Large intestine (tissue), 3 donors: ENCODE data around the gene NFASC. TPM values are rescaled to one million over a fixed set of nuclear protein-coding genes. Genes with fewer than 3 reads are reported as not detected.

Source experiments
- DNase-seq, 2 donors: peaks; one replicate each; pipeline versions ENCODE4 v3.0.0 to v3.0.0-alpha.2; 2013
- H3K27ac ChIP-seq: one replicate; pipeline ENCODE4 v1.5.1; 2013; ENCODE audit warnings: low read length
- H3K27me3 ChIP-seq: 2 replicates; pipeline ENCODE4 v1.6.1; 2013; ENCODE audit warnings: low read length; ENCODE audit not compliant: control insufficient read depth, insufficient read depth
- H3K36me3 ChIP-seq: 2 replicates; pipeline ENCODE4 v1.6.1; 2013; ENCODE audit warnings: low read length; ENCODE audit not compliant: control insufficient read depth, insufficient read depth
- H3K4me1 ChIP-seq: one replicate; pipeline ENCODE4 v1.6.1; 2013; ENCODE audit warnings: low read length; ENCODE audit not compliant: control insufficient read depth, insufficient read depth
- H3K4me3 ChIP-seq: one replicate; pipeline ENCODE4 v1.5.1; 2013; ENCODE audit warnings: low read length
- H3K9me3 ChIP-seq: one replicate; pipeline ENCODE4 v1.6.1; 2013; ENCODE audit warnings: mild to moderate bottlenecking, low read depth, low read length, moderate library complexity; ENCODE audit not compliant: control insufficient read depth
- WGBS: methylation state at CpG from one replicate; pipeline ENCODE4 v1.1.5; 2013; ENCODE audit warnings: low lambda C conversion rate; ENCODE audit not compliant: insufficient coverage; 5-methylcytosine and 5-hydroxymethylcytosine counted together
- polyA plus RNA-seq: library from polyadenylated mRNA; unstranded; fragments of 120-200 nt; gene quantifications from one replicate; pipeline ENCODE4 v1.2.1, GENCODE V29; 2013

NFASC gene
- polyA plus RNA-seq, 1 donor = 10.1 TPM

DNA sequence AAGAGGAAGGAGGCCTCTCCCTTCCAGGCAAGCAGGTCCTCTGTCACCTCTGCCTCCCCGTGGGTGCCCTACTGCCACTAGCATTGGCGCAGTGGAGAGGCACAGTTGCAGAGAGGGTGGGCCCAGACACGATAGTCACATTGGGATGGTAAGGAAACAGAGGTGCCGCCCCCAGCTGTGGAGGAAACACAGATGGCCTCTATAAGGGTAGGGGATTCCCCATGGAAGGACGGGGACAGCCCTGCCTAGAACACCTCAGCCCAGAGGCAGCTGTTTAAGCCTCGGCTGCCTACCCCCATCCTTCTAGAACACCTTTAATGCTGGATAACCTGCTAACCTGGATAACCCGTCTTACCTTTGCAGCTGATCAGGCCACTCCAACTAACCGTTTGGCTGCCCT, 106.7 kb downstream of the NFASC start:
- no peak overlapping the region for H3K4me3 ChIP-seq
- WGBS = no CpG with 5 or more reads among the region's 8 CpGs
- H3K9me3 ChIP-seq = no peaks in the 10 kb centered on the region
- H3K36me3 ChIP-seq = no peaks in the 10 kb centered on the region
- no peaks in the 10 kb centered on the region for H3K4me1 ChIP-seq
- H3K27ac ChIP-seq = no peak overlapping the region
- no peak for DNase-seq
- H3K27me3 ChIP-seq = peaks cover 4% of the 10 kb centered on the region

DNA sequence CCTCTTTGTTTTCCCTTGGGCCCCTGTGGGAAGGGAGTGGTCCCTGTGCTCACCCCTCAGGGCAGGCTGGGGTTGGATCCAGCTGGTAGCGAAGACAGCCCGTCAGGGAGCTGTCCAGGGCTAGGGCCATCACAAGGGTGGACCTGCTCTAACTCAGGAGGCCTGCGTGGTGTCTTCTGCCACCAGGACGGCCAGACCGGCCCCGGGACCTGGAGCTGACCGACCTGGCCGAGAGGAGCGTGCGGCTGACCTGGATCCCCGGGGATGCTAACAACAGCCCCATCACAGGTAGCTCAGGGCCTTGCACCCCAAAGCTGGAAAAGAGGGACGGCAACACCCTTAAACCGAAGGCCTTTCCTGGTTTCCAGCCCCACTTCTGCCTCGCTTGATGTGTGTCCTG, 108.1 kb downstream of the NFASC start:
- Histone ChIP-seq H3K4me3 (no peak overlapping the region), H3K27ac (no peak overlapping the region), H3K27me3 (peaks cover 2% of the 10 kb centered on the region), H3K36me3 (no peaks in the 10 kb centered on the region), H3K9me3 (no peaks in the 10 kb centered on the region), H3K4me1 (no peaks in the 10 kb centered on the region)
- no peak for DNase-seq
- WGBS = no CpG with 5 or more reads among the region's 14 CpGs

DNA sequence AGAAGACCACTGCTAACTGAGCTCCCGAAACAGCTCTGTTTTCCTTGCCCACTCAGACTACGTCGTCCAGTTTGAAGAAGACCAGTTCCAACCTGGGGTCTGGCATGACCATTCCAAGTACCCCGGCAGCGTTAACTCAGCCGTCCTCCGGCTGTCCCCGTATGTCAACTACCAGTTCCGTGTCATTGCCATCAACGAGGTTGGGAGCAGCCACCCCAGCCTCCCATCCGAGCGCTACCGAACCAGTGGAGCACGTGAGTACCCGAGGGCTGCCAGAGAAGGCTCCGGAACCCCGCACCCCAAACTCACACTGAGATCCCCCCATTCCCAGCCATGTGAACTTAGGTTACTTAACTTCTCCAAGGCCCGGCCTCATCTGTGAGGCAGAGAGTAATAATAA, 108.6 kb downstream of the NFASC start:
- H3K27me3 ChIP-seq = no peaks in the 10 kb centered on the region
- DNase-seq = no peak
- WGBS = no CpG with 5 or more reads among the region's 18 CpGs
- H3K4me3 ChIP-seq = no peak overlapping the region
- no peaks in the 10 kb centered on the region for H3K36me3 ChIP-seq
- H3K9me3 ChIP-seq = no peaks in the 10 kb centered on the region
- no peak overlapping the region for H3K27ac ChIP-seq
- no peaks in the 10 kb centered on the region for H3K4me1 ChIP-seq

GRCh38 chr1:204979891-204980649, 109.4 kb downstream of the NFASC start:
- Histone ChIP-seq H3K4me3 (no peak overlapping the region), H3K36me3 (no peaks in the 10 kb centered on the region), H3K27me3 (no peaks in the 10 kb centered on the region), H3K9me3 (no peaks in the 10 kb centered on the region), H3K27ac (no peak overlapping the region), H3K4me1 (no peaks in the 10 kb centered on the region)
- no CpG with 5 or more reads among the region's 10 CpGs for WGBS
- no peak for DNase-seq

DNA sequence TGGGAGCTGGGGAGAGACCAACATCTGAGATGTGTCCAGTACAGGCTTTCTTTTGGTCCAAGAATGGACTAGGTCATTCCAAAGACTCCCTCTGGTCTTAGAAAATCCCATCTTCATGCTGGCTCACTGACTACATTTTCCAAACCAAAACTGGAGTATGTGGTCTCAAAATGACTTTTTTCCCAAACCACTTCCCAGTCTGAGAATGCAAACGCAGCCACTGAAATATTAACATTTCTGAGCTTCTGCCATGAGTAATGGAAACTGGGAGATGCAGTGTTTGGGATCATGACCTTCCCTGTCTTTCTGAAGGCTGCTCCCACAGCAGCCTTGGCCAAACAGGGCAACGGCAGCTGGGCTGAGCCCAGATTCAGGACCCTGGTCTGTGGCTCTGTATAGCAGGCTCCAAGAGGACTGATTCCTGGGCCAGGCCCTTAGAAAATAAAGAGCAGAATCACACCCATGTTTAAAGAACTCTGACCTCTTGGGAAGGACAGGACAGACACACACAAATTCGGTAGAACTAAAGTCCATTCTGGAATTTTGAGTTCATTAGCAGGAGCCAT, 110.3 kb downstream of the NFASC start:
- WGBS = no CpG with 5 or more reads among the region's 3 CpGs
- Histone ChIP-seq H3K9me3 (no peaks in the 10 kb centered on the region), H3K36me3 (no peaks in the 10 kb centered on the region), H3K27me3 (no peaks in the 10 kb centered on the region), H3K4me3 (no peak overlapping the region), H3K27ac (no peak overlapping the region), H3K4me1 (no peaks in the 10 kb centered on the region)
- DNase-seq = no peak

DNA sequence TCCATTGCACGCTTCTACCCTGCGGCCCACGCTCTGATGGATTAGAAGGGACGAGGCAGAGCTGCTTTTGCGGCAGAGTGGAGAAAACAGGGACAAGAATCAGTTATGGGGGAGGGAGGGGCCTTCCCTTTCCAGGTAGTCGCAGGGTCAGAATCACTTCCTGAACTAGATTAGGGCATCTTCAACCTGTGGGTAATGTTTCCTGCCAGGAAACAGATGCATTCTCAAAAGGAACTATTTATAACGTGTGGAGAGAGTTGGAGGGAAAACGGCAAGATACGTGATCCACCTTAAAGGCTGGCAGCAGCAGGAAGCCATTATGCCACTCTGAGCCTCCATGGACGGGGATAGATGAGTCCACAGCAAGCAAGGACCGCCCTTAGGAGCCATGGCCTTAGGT, 112.5 kb downstream of the NFASC start:
- Histone ChIP-seq H3K27ac (no peak overlapping the region), H3K9me3 (no peaks in the 10 kb centered on the region), H3K4me3 (no peak overlapping the region), H3K27me3 (no peaks in the 10 kb centered on the region), H3K36me3 (no peaks in the 10 kb centered on the region), H3K4me1 (no peaks in the 10 kb centered on the region)
- DNase-seq = no peak
- no CpG with 5 or more reads among the region's 11 CpGs for WGBS

DNA sequence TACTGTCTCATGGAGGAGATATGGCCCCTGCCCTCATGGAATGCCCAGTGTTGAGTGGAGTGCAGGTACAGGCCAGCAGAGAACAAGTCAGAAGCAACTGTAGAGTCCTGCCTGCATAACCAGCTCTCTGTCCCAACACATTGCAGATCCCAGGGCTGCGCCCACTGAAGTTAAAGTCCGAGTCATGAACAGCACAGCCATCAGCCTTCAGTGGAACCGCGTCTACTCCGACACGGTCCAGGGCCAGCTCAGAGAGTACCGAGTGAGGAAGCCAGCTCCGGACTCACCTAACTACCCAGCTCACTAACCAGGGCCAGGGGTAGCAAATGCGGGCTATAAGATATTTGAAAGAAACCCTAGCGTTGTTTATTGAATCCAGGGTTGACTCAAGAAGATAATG, 113.2 kb downstream of the NFASC start:
- DNase-seq = no peak
- H3K36me3 ChIP-seq = no peaks in the 10 kb centered on the region
- H3K27me3 ChIP-seq = no peaks in the 10 kb centered on the region
- H3K27ac ChIP-seq = no peak overlapping the region
- no peaks in the 10 kb centered on the region for H3K9me3 ChIP-seq
- WGBS = no CpG with 5 or more reads among the region's 10 CpGs
- no peak overlapping the region for H3K4me3 ChIP-seq
- no peaks in the 10 kb centered on the region for H3K4me1 ChIP-seq

- Histone ChIP-seq H3K4me3 (no peak overlapping the region), H3K27me3 (no peaks in the 10 kb centered on the region), H3K9me3 (no peaks in the 10 kb centered on the region), H3K27ac (no peak overlapping the region), H3K4me1 (no peaks in the 10 kb centered on the region), H3K36me3 (no peaks in the 10 kb centered on the region)
- no CpG with 5 or more reads among the region's 8 CpGs for WGBS
- DNase-seq = no peak
These were observed 113.8 kb downstream of the NFASC start for GRCh38 chr1:204984499-204984898.

DNA sequence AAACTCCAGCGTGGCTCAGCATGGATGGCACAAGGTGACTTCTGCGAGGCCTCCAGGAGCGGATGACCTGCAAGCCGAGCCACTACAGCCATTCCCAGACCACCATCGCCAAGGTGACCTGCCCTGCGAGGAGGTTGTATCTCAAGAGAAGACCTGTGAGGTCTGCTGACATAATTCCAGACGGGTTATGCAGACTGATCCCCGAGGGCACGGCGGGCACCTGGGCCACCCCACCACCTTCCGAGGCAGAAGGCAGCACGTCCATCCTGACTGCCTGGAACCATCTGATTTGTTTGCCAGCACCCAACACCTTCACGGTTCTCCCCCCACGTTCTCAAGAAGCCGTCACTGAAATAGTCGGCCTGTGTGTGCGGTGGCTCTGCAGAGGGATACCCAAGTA, 115.5 kb downstream of the NFASC start:
- Histone ChIP-seq H3K27ac (no peak overlapping the region), H3K27me3 (peaks cover 3% of the 10 kb centered on the region), H3K9me3 (no peaks in the 10 kb centered on the region), H3K4me3 (no peak overlapping the region), H3K36me3 (no peaks in the 10 kb centered on the region), H3K4me1 (no peaks in the 10 kb centered on the region)
- no CpG with 5 or more reads among the region's 17 CpGs for WGBS
- no peak for DNase-seq

DNA sequence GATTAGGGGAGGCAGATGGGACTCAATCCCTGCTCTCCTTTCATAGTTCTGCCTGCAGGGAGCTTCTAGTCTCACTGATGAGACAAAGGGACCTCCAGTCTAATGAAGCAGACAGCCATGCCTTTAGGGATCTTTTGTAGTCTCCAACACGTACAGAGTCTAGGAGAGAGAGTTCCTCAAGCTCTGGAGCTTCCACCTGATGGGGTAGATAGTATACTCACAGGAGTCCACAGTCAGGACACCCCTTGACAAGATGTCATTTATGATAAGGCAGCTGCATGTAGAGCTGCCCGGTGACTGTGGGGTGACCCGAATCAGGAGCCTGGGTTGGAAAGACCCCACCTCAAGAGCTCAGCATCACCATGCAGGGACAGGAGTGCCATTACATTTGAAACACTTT, 117.0 kb downstream of the NFASC start:
- WGBS = no CpG with 5 or more reads among the region's 3 CpGs
- H3K4me3 ChIP-seq = no peak overlapping the region
- no peaks in the 10 kb centered on the region for H3K36me3 ChIP-seq
- no peaks in the 10 kb centered on the region for H3K4me1 ChIP-seq
- H3K27me3 ChIP-seq = peaks cover 3% of the 10 kb centered on the region
- DNase-seq = no peak
- no peaks in the 10 kb centered on the region for H3K9me3 ChIP-seq
- no peak overlapping the region for H3K27ac ChIP-seq

DNA sequence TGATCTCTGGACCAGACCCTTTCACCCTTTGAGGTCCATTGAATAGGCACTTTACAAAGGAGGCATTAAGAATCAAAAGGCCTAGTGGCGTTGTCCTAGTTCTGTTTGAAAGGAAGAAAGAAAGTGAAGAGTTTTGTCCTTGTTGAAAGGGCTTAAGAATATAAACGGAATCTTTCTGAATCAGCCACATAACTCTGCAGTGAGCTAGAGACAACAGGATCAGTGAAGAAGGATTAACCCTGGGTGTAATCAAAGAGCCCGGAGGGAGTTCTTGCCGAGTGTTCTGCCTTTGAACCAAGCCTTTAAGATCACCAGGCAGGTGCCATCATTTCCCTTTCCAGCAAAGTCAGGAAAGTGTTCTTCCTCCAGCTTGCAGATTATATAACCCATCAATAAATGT, 117.5 kb downstream of the NFASC start:
- DNase-seq = no peak
- no peaks in the 10 kb centered on the region for H3K4me1 ChIP-seq
- no peak overlapping the region for H3K27ac ChIP-seq
- no peaks in the 10 kb centered on the region for H3K9me3 ChIP-seq
- no CpG with 5 or more reads among the region's 4 CpGs for WGBS
- no peaks in the 10 kb centered on the region for H3K36me3 ChIP-seq
- no peak overlapping the region for H3K4me3 ChIP-seq
- peaks cover 3% of the 10 kb centered on the region for H3K27me3 ChIP-seq
